ENCODE measurements around the gene C1orf198.

DNA sequence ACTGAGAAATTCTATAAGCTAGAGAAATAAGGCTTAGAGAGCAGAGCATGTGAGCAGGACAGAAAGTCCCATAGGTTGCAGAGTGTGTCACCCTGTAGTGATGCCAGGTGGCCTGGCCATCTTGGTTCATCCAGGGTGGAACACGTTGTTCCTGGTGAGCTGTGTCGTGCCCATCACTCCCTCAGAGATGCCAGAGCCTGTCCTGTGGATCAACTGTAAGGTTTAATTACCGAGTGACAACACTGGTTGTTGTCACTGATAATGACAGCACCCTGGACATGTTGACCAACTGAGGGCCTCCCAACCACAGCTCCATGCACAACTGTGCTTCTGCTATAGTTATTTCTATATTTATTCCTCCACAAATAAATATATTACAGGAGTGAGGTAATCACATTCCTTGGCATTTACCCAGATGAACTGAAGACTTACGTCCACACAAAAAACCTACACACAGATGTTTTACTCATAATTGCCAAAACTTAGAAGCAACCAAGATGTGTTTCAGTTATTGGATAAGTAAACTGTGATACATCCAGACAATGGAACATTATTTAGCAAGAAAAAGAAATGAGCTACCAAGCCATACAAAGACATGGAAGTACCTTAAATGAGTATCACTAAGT is 6.2 kb downstream of the C1orf198 start:
- no peak for TF ChIP-seq POLR2AphosphoS5 (IDR thresholded peaks at IDR 0.05)
- TF ChIP-seq, protein P1, sequence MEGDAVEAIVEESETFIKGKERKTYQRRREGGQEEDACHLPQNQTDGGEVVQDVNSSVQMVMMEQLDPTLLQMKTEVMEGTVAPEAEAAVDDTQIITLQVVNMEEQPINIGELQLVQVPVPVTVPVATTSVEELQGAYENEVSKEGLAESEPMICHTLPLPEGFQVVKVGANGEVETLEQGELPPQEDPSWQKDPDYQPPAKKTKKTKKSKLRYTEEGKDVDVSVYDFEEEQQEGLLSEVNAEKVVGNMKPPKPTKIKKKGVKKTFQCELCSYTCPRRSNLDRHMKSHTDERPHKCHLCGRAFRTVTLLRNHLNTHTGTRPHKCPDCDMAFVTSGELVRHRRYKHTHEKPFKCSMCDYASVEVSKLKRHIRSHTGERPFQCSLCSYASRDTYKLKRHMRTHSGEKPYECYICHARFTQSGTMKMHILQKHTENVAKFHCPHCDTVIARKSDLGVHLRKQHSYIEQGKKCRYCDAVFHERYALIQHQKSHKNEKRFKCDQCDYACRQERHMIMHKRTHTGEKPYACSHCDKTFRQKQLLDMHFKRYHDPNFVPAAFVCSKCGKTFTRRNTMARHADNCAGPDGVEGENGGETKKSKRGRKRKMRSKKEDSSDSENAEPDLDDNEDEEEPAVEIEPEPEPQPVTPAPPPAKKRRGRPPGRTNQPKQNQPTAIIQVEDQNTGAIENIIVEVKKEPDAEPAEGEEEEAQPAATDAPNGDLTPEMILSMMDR (IDR thresholded peaks at IDR 0.05) = no peak

All from breast epithelium (tissue), 3 donors.